H1 (cell line): ENCODE measurements around the gene GABRD. TPM values are rescaled to one million over a fixed set of nuclear protein-coding genes. Genes with fewer than 3 reads are reported as not detected.

ENCODE experiments used
- CTCF ChIA-PET: fragments of 300-600 bp; sonication (Branson Sonifier 250); formaldehyde crosslinking; loops from one replicate; lab custom pipeline; 2021; ENCODE audit not compliant: partially characterized antibody; lab: Charles Lee
- POLR2A ChIA-PET: fragments of 300-600 bp; sonication (Branson Sonifier 250); formaldehyde crosslinking; loops from one replicate; lab custom pipeline; 2021; ENCODE audit warnings: inconsistent platforms; ENCODE audit not compliant: partially characterized antibody; lab: Charles Lee
- DNase-seq, 2 experiments: peaks; one replicate each; pipeline versions ENCODE4 v3.0.0 to v3.0.0-alpha.2; 2010 to 2022; ENCODE audit warnings: low spot score in 2 of 2, low read depth in 1 of 2, mixed read lengths in 1 of 2
- FAIRE-seq: peaks from 2 replicates; lab custom pipeline; 2011; peaks lifted over from hg19 to GRCh38; lab: Jason Lieb, UNC
- H2AFZ ChIP-seq: 2 replicates; pipeline ENCODE4 v1.8.1; 2012; ENCODE audit warnings: low read length, inconsistent platforms
- H2AK5ac ChIP-seq: 2 replicates; pipeline ENCODE4 v1.6.1; 2013; ENCODE audit warnings: low read depth, low read length
- H2BK120ac ChIP-seq: replicated peaks from 2 replicates; pipeline ENCODE3; 2013; ENCODE audit warnings: low read depth, low read length, inconsistent platforms
- H2BK12ac ChIP-seq: 2 replicates; pipeline ENCODE4 v1.6.1; 2013; ENCODE audit warnings: low read depth, low read length
- H2BK15ac ChIP-seq: 2 replicates; pipeline ENCODE4 v1.6.1; 2013; ENCODE audit warnings: low read length
- H2BK20ac ChIP-seq: 2 replicates; pipeline ENCODE4 v1.6.1; 2013; ENCODE audit warnings: low read length
- H2BK5ac ChIP-seq: 2 replicates; pipeline ENCODE4 v1.6.1; 2013; ENCODE audit warnings: low read depth, low read length
- H3K14ac ChIP-seq: 2 replicates; pipeline ENCODE4 v1.6.1; 2013; ENCODE audit warnings: inconsistent platforms; ENCODE audit not compliant: insufficient read length
- H3K18ac ChIP-seq: 2 replicates; pipeline ENCODE4 v1.6.1; 2013; ENCODE audit warnings: low read length; ENCODE audit errors: extremely low read depth
- H3K23ac ChIP-seq: 2 replicates; pipeline ENCODE4 v1.6.1; 2013; ENCODE audit warnings: inconsistent platforms; ENCODE audit not compliant: insufficient read length
- H3K23me2 ChIP-seq: 2 replicates; pipeline ENCODE4 v1.6.1; 2013; ENCODE audit warnings: low read depth, low read length
- H3K27ac ChIP-seq: 2 replicates; pipeline ENCODE4 v1.6.1; 2011; ENCODE audit warnings: low read depth, low read length, inconsistent platforms
- H3K27me3 ChIP-seq, 4 experiments: replicated peaks in 1 of 4; 1 replicate in 1 of 4; 2 replicates in 3 of 4; pipeline versions ENCODE4 v1.6.1 to v1.8.1; 2011 to 2013; ENCODE audit warnings: low read length in 3 of 4, mild to moderate bottlenecking in 3 of 4, inconsistent platforms in 2 of 4, mixed read lengths in 2 of 4, moderate library complexity in 1 of 4; ENCODE audit not compliant: control insufficient read depth in 3 of 4, insufficient read depth in 3 of 4; ENCODE audit errors: extremely low read depth in 1 of 4
- H3K36me3 ChIP-seq, 4 experiments: 2 replicates each; pipeline versions ENCODE4 v1.6.1 to v1.8.1; 2011 to 2013; ENCODE audit warnings: mild to moderate bottlenecking in 4 of 4, low read length in 3 of 4, moderate library complexity in 2 of 4, control low read depth in 1 of 4, inconsistent platforms in 1 of 4; ENCODE audit not compliant: insufficient read depth in 4 of 4, control insufficient read depth in 2 of 4
- H3K4ac ChIP-seq: replicated peaks from 2 replicates; pipeline ENCODE3; 2013; ENCODE audit warnings: low read length, low read depth, mixed read lengths, inconsistent platforms; ENCODE audit not compliant: insufficient read length
- H3K4me1 ChIP-seq, 4 experiments: replicated peaks in 1 of 4; 1 replicate in 1 of 4; 2 replicates in 3 of 4; pipeline versions ENCODE4 v1.6.1 to v1.8.1; 2011 to 2013; ENCODE audit warnings: low read length in 3 of 4, inconsistent platforms in 2 of 4, mixed read lengths in 1 of 4; ENCODE audit not compliant: insufficient read depth in 4 of 4, control insufficient read depth in 3 of 4
- H3K4me2 ChIP-seq, 2 experiments: 2 replicates each; pipeline versions ENCODE4 v1.6.1 to v1.8.1; 2011 to 2013; ENCODE audit warnings: low read depth in 2 of 2, low read length in 2 of 2, control low read depth in 1 of 2, inconsistent platforms in 1 of 2, mild to moderate bottlenecking in 1 of 2; ENCODE audit not compliant: insufficient read depth in 1 of 2
- H3K4me3 ChIP-seq, 4 experiments: fragments of 200-600, 300-600 bp in 1 of 4; sonication (generic), shearing (Covaris generic), sonication (Bioruptor Twin) in 1 of 4; 2 replicates each; pipeline versions ENCODE4 v1.5.1 to v1.8.1; 2011 to 2016; ENCODE audit warnings: low read length in 4 of 4, low read depth in 3 of 4, control low read depth in 2 of 4, inconsistent platforms in 2 of 4, mild to moderate bottlenecking in 2 of 4, mixed read lengths in 1 of 4, moderate library complexity in 1 of 4; ENCODE audit not compliant: insufficient read depth in 2 of 4; ENCODE audit errors: extremely low read depth in 1 of 4
- H3K56ac ChIP-seq: replicated peaks from 2 replicates; pipeline ENCODE3; 2013; ENCODE audit warnings: low read depth, mild to moderate bottlenecking, mixed read lengths, low read length, inconsistent platforms; ENCODE audit not compliant: insufficient read length
- H3K79me1 ChIP-seq: 2 replicates; pipeline ENCODE4 v1.6.1; 2013; ENCODE audit warnings: low read depth, low read length, control low read depth
- H3K79me2 ChIP-seq, 2 experiments: 2 replicates each; pipeline versions ENCODE4 v1.6.1 to v1.8.1; 2012 to 2013; ENCODE audit warnings: low read length in 2 of 2, mild to moderate bottlenecking in 2 of 2, inconsistent platforms in 1 of 2; ENCODE audit not compliant: insufficient read depth in 2 of 2, control insufficient read depth in 1 of 2
- H3K9ac ChIP-seq, 4 experiments: replicated peaks in 1 of 4; 1 replicate in 1 of 4; 2 replicates in 3 of 4; pipeline versions ENCODE4 v1.6.1 to v1.8.1; 2011 to 2013; ENCODE audit warnings: low read depth in 3 of 4, low read length in 3 of 4, control low read depth in 2 of 4, mild to moderate bottlenecking in 2 of 4, moderate library complexity in 2 of 4, inconsistent platforms in 1 of 4; ENCODE audit errors: extremely low read depth in 1 of 4
- H3K9me3 ChIP-seq, 2 experiments: 2 replicates each; pipeline versions ENCODE4 v1.6.1 to v1.8.1; 2012 to 2013; ENCODE audit warnings: mild to moderate bottlenecking in 2 of 2, moderate library complexity in 2 of 2, control low read depth in 1 of 2, inconsistent platforms in 1 of 2, low read depth in 1 of 2, low read length in 1 of 2, mixed read lengths in 1 of 2; ENCODE audit not compliant: insufficient read depth in 2 of 2
- H4K20me1 ChIP-seq, 2 experiments: replicated peaks in 1 of 2; 2 replicates each; pipeline versions ENCODE3 to v1.8.1; 2011 to 2013; ENCODE audit warnings: inconsistent platforms in 2 of 2, low read length in 2 of 2, mild to moderate bottlenecking in 1 of 2; ENCODE audit not compliant: insufficient read depth in 2 of 2, control insufficient read depth in 1 of 2
- H4K5ac ChIP-seq: 2 replicates; pipeline ENCODE4 v1.6.1; 2013; ENCODE audit warnings: low read length, low read depth, mixed read lengths, inconsistent platforms; ENCODE audit not compliant: insufficient read length
- H4K8ac ChIP-seq: 2 replicates; pipeline ENCODE4 v1.8.0; 2013; ENCODE audit warnings: mild to moderate bottlenecking, moderate library complexity, low read length, inconsistent platforms; ENCODE audit not compliant: insufficient read depth; ENCODE audit errors: extremely low read depth
- H4K91ac ChIP-seq: replicated peaks from 2 replicates; pipeline ENCODE3; 2013; ENCODE audit warnings: low read length, mixed read lengths, inconsistent platforms; ENCODE audit not compliant: insufficient read length
- JUN ChIP-seq: IDR thresholded peaks from 2 replicates; pipeline ENCODE4 v1.6.1; 2011; ENCODE audit warnings: low read depth, mild to moderate bottlenecking, improper control_type of control experiment, low read length
- MAX ChIP-seq: IDR thresholded peaks from 2 replicates; pipeline ENCODE4 v1.6.1; 2012; ENCODE audit warnings: inconsistent platforms
- NANOG ChIP-seq: IDR thresholded peaks from 2 replicates; pipeline ENCODE4 v1.6.1; 2011; ENCODE audit warnings: low read length, low read depth, mild to moderate bottlenecking, inconsistent platforms; ENCODE audit not compliant: insufficient read depth, poor library complexity, severe bottlenecking
- RAD21 ChIP-seq, 2 experiments: IDR thresholded peaks in 1 of 2; conservative IDR thresholded peaks in 1 of 2; 2 replicates each; pipeline ENCODE4 v1.6.1; 2011; ENCODE audit warnings: low read depth in 2 of 2, low read length in 2 of 2, improper control_type of control experiment in 1 of 2, inconsistent platforms in 1 of 2, mild to moderate bottlenecking in 1 of 2, moderate library complexity in 1 of 2
- TAF1 ChIP-seq: IDR thresholded peaks from 2 replicates; pipeline ENCODE4 v1.6.1; 2011; ENCODE audit warnings: mild to moderate bottlenecking, low read depth, low read length
- WGBS, 2 experiments: shearing (Covaris generic) in 1 of 2; methylation state at CpG; one replicate each; pipeline versions ENCODE4 v1.1.6 to v1.1.7; 2013 to 2015; ENCODE audit warnings: low lambda C conversion rate in 2 of 2, mixed read lengths in 2 of 2, inconsistent platforms in 1 of 2, low coverage in 1 of 2, missing lambda C conversion rate in 1 of 2; ENCODE audit not compliant: insufficient replicate concordance in 2 of 2, insufficient coverage in 1 of 2, insufficient read length in 1 of 2; ENCODE audit errors: extremely low coverage in 1 of 2, missing lambda C conversion rate in 1 of 2; 5-methylcytosine and 5-hydroxymethylcytosine counted together
- polyA plus RNA-seq, 7 experiments: library from polyadenylated mRNA; depleted of rRNA in 3 of 7; stranded (reverse) in 5 of 7; unstranded in 2 of 7; fragments of >200 nt in 5 of 7; fragments of 200-250 nt in 2 of 7; gene quantifications; 1 replicate in 5 of 7; 2 replicates in 1 of 7; 4 replicates in 1 of 7; pipeline versions ENCODE4 v1.2.1 to v1.2.3, GENCODE V29; 2011 to 2013; ENCODE audit warnings: missing spikeins in 2 of 7, mixed read lengths in 2 of 7
- total RNA-seq: library from RNA; stranded (reverse); fragmentation: NEBNext Ultra II Directional; extraction: Animal tissue kit (Norgen Biotek cat#: 25700); gene quantifications from 2 replicates; pipeline ENCODE4 v1.2.1, GENCODE V29; 2021

GABRD gene
- total and polyA plus RNA-seq, 2 of the 8 experiments (the other 6 are each of a cell fraction or from before 2014, with no cell fraction given) = 1.8 to 3.0 TPM

DNA sequence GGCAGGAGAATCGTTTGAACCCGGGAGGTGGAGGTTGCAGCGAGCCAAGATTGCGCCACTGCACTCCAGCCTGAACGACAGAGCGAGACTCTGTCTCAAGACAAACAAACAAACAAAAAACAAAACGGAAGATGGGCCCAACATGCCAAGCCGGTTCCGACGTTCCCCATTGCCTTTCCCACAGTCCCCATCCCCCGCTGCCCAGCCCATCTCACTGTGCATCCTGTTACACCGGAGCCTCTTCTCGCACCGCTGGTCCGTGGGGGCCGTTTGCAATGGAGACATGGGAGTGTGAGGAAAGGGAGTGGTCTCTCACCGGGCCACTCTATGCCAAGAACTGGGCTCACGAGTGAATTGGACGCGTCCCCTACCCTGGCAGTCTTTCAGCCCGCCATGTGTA lies 14.3 kb upstream of the GABRD start:
- H3K79me1 ChIP-seq = no peaks in the 10 kb centered on the region
- H3K27me3 ChIP-seq = peaks cover 0 to 2% (median 0%) of the 10 kb centered on the region in 4 experiments; a peak in 3 of 7 replicates
- POLR2A ChIA-PET = no interaction called here
- no peak overlapping the region for H2AK5ac ChIP-seq
- H2BK5ac ChIP-seq = no peak overlapping the region
- DNase-seq (no peak), FAIRE-seq (no peak)
- no peak overlapping the region for H3K14ac ChIP-seq
- H4K20me1 ChIP-seq = no peaks in the 10 kb centered on the region
- H3K23ac ChIP-seq = no peak overlapping the region
- H3K79me2 ChIP-seq = no peaks in the 10 kb centered on the region
- H2BK120ac ChIP-seq = no peak overlapping the region
- no peak overlapping the region for H3K9ac ChIP-seq
- H3K23me2 ChIP-seq = no peaks in the 10 kb centered on the region; the same call in 1 of the 2 replicates
- WGBS, 2 experiments = 92% methylated on average over 21 of the region's 21 CpGs; no CpG with 5 or more reads in 1 of the 2 experiments
- no peak overlapping the region for H3K4me3 ChIP-seq
- H3K4me2 ChIP-seq = no peak overlapping the region
- H3K56ac ChIP-seq = no peak overlapping the region
- no peak overlapping the region for H2BK15ac ChIP-seq
- H4K91ac ChIP-seq = no peak overlapping the region
- TF ChIP-seq JUN (no peak), MAX (no peak), NANOG (no peak), TAF1 (no peak), RAD21 (IDR thresholded peaks at IDR 0.05 in 1 of 2, conservative IDR thresholded peaks at IDR 0.05 in 1 of 2; ENCODE audit: low read depth in 2 of 2, low read length in 2 of 2) (no peak)
- no peak overlapping the region for H3K18ac ChIP-seq
- no peak overlapping the region for H2BK12ac ChIP-seq
- H3K9me3 ChIP-seq = no peaks in the 10 kb centered on the region
- H3K27ac ChIP-seq = no peak overlapping the region
- H2BK20ac ChIP-seq = no peak overlapping the region
- no peak overlapping the region for H3K4ac ChIP-seq
- no peak overlapping the region for H4K8ac ChIP-seq
- H2AFZ ChIP-seq = no peak overlapping the region
- CTCF ChIA-PET = interaction anchor here (0.7 to 1.0 kb wide), 2 partner anchors 39 to 1921 kb away, joined by 4 read pairs; no protein-coding TSS in a partner anchor
- H4K5ac ChIP-seq = no peak overlapping the region
- H3K36me3 ChIP-seq = no peaks in the 10 kb centered on the region
- H3K4me1 ChIP-seq = peaks cover 0 to 2% (median 0%) of the 10 kb centered on the region in 4 experiments; a peak in 3 of 7 replicates
